ENCODE results near the gene ACSF3. TPM values are rescaled to one million over a fixed set of nuclear protein-coding genes. Genes with fewer than 3 reads are reported as not detected.

ACSF3 gene
- total and polyA plus RNA-seq, 4 donors: 15.3 to 27.3 (median 18.8) TPM

- TF ChIP-seq, protein P1, sequence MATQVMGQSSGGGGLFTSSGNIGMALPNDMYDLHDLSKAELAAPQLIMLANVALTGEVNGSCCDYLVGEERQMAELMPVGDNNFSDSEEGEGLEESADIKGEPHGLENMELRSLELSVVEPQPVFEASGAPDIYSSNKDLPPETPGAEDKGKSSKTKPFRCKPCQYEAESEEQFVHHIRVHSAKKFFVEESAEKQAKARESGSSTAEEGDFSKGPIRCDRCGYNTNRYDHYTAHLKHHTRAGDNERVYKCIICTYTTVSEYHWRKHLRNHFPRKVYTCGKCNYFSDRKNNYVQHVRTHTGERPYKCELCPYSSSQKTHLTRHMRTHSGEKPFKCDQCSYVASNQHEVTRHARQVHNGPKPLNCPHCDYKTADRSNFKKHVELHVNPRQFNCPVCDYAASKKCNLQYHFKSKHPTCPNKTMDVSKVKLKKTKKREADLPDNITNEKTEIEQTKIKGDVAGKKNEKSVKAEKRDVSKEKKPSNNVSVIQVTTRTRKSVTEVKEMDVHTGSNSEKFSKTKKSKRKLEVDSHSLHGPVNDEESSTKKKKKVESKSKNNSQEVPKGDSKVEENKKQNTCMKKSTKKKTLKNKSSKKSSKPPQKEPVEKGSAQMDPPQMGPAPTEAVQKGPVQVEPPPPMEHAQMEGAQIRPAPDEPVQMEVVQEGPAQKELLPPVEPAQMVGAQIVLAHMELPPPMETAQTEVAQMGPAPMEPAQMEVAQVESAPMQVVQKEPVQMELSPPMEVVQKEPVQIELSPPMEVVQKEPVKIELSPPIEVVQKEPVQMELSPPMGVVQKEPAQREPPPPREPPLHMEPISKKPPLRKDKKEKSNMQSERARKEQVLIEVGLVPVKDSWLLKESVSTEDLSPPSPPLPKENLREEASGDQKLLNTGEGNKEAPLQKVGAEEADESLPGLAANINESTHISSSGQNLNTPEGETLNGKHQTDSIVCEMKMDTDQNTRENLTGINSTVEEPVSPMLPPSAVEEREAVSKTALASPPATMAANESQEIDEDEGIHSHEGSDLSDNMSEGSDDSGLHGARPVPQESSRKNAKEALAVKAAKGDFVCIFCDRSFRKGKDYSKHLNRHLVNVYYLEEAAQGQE (IDR thresholded peaks at IDR 0.05): no peak
These were observed 3.7 kb downstream of the ACSF3 start (continued) for GRCh38 chr16:89097392-89097772.

DNA sequence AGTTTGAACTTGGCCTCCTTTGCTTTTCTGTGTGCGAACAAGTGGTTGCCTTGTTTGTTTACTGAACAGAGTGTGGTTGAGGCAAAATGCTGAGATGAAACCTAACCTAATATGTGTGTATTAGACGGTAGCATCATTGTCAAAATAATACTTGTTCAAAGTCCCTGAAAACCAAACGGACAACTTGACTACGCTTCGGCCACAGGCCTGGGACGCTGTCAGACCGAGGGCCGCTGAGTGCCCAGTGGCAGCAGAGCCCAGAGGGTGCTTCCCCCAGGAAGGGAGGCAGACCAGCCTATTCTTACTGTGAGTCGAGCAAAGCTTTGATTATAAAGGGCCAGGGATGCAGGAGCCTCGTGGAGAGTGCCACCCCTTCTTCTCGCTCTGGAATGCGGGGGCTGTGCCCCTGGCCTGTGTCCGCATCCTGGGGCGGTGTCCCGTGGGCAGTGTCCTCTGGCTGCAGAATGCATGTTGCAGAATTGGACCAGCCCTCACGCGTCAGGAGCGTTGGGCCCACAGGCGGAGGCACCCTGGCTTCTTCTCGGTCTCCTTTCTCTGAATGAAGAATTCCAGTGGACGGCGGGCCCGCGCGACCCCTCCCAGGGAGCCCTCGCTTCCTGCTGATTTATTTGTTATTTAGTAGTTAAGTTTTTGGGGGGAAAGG lies 5.2 kb downstream of the ACSF3 start:
- no peak for DNase-seq (ENCODE audit: low spot score)
- no peaks in the 10 kb centered on the region for H3K27me3 ChIP-seq (ENCODE audit: control insufficient read depth in 4 of 4, insufficient read depth in 4 of 4, low read length in 3 of 4)
- no peak overlapping the region for H3K9ac ChIP-seq (ENCODE audit: low read depth in 1 of 2, low read length in 2 of 2)
- TF ChIP-seq HNF4A (conservative IDR thresholded peaks at IDR 0.05) (no peak), YY1 (IDR thresholded peaks at IDR 0.05) (no peak), FOXA1 (IDR thresholded peaks at IDR 0.05) (no peak), ATF3 (IDR thresholded peaks at IDR 0.05) (no peak), MAX (IDR thresholded peaks at IDR 0.05) (no peak), FOXA2 (IDR thresholded peaks at IDR 0.05) (no peak), RAD21 (IDR thresholded peaks at IDR 0.05) (no peak), NR2F2 (IDR thresholded peaks at IDR 0.05) (no peak), TAF1 (conservative IDR thresholded peaks at IDR 0.05) (no peak), EGR1 (IDR thresholded peaks at IDR 0.05; ENCODE audit: low read depth in 2 of 2) (no peak), RXRA (IDR thresholded peaks at IDR 0.05) (no peak), SP1 (IDR thresholded peaks at IDR 0.05) (no peak), JUND (IDR thresholded peaks at IDR 0.05) (no peak)
- TF ChIP-seq, protein P1 (IDR thresholded peaks at IDR 0.05): no peak
- peaks cover 15 to 38% (median 28%) of the 10 kb centered on the region in 4 donors for H3K4me1 ChIP-seq (ENCODE audit: control insufficient read depth in 4 of 4, insufficient read depth in 4 of 4, low read length in 3 of 4)
- no peaks in the 10 kb centered on the region for H3K9me3 ChIP-seq (ENCODE audit: control insufficient read depth in 4 of 4, low read length in 3 of 4)
- peaks cover 6 to 29% (median 18%) of the 10 kb centered on the region in 4 donors for H3K36me3 ChIP-seq (ENCODE audit: control insufficient read depth in 4 of 4, insufficient read depth in 3 of 4, low read depth in 1 of 4, low read length in 3 of 4)
- H3K4me3 ChIP-seq (ENCODE audit: low read depth in 1 of 3, low read length in 3 of 3): no peak overlapping the region
- WGBS: 86% methylated on average over 26 of the region's 26 CpGs
- H3K27ac ChIP-seq (ENCODE audit: low read depth in 1 of 2, low read length in 2 of 2): no peak overlapping the region
